GM12891 (cell line): ENCODE data around the gene SEBOX.

Experiments
- POLR2A ChIP-seq: IDR thresholded peaks from 2 replicates; pipeline ENCODE4 v1.6.1; 2011; ENCODE audit warnings: low read depth, low read length, control low read depth
- POLR2AphosphoS5 ChIP-seq: IDR thresholded peaks from 2 replicates; pipeline ENCODE4 v1.6.1; 2011; ENCODE audit warnings: low read depth, low read length, control low read depth

DNA sequence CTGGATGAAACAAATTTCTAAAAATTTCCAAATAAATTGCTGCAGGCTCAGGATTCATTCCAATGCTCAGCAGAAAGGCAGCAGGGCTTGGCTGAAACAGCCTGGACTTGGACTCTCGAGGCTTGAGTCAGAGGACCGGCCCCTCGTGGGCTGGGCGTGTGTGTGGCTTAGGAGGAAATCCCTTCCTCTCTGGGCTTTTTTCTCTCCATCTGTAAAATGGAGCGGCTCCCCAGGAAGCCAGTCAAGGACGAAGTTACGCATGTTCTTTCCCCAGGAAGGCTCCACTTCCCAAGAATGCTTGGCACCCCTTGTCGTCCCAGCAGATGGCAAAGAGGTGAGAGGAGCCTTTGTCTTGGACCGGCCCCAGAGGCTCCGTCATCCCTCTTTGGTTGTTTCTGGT, 27.5 kb upstream of the SEBOX start:
- no peak for TF ChIP-seq POLR2A
- TF ChIP-seq POLR2AphosphoS5: no peak
